Heart left ventricle (tissue), 13 donors: ENCODE data around the gene PAWR.

Source experiments
- POLR2A ChIP-seq, 2 donors: fragments of 450-650 bp; IDR thresholded peaks; one replicate each; pipeline ENCODE4 v1.6.1; 2017; ENCODE audit warnings: antibody characterized with exemption in 2 of 2, mild to moderate bottlenecking in 2 of 2, moderate library complexity in 2 of 2
- TF ChIP-seq, protein P1 (sequence below), 12 donors: fragments of 200-600 bp; sonication (generic) in 4 of 12; IDR thresholded peaks; one replicate each; pipeline versions ENCODE4 v1.5.0 to v1.8.0; 2018 to 2022; ENCODE audit warnings: antibody characterized with exemption in 12 of 12, mild to moderate bottlenecking in 5 of 12
- donor health status: ischemic (EF 13 %, LVEDD 7.1; RV severe dilation, severe dysfunction).
- donor health status: DM: no; HTN: yes; CAD: no.
- donor health status: DM: no; HTN: no; CAD: no.
- donor health status: ischemic (EF 25% LVEDD 6.9; RV normal size, moderate dysfunction).
- donor health status: ischemic (EF 25% LVEDD 5.7; RV mildly dilated, moderate dysfunction).
- donor health status: ischemic (EF 35%, LVEDD 5.7; RV mildly dilated, moderate dysfunction).
- donor health status: nonischemic (EF 11% LVEDD 7.7; RV severe dilation, severe dysfunction).
- donor health status: DM: yes; HTN: yes; CAD: no.
- donor health status: PGD.
- donor health status: ischemic (EF 29% LVEDD 5.4; RV normal size, mild dysfunction).
- donor health status: nonischemic (EF 23%, LVEDD 6.1; RV moderate dilation, normal function).

DNA sequence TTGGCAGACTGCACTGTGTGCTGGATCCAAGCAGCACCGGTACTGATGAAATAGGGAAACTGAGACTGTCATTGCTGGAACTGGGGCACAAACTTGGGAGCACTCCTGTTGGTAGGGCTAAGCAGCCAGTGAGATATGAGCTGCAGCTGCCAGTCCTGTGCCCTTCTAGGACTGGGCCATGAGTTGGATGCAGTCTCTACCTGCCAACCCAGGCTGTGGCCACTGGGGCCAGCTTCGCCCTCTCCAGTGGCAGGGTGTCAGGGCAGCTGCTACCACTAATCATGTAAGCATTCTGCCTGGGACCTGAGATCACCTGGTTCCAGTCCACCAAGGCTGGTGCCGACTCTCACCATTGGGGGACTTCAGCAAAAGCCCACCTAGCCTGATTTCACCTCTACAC, 121.1 kb downstream of the PAWR start:
- TF ChIP-seq, protein P1, sequence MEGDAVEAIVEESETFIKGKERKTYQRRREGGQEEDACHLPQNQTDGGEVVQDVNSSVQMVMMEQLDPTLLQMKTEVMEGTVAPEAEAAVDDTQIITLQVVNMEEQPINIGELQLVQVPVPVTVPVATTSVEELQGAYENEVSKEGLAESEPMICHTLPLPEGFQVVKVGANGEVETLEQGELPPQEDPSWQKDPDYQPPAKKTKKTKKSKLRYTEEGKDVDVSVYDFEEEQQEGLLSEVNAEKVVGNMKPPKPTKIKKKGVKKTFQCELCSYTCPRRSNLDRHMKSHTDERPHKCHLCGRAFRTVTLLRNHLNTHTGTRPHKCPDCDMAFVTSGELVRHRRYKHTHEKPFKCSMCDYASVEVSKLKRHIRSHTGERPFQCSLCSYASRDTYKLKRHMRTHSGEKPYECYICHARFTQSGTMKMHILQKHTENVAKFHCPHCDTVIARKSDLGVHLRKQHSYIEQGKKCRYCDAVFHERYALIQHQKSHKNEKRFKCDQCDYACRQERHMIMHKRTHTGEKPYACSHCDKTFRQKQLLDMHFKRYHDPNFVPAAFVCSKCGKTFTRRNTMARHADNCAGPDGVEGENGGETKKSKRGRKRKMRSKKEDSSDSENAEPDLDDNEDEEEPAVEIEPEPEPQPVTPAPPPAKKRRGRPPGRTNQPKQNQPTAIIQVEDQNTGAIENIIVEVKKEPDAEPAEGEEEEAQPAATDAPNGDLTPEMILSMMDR (IDR thresholded peaks at IDR 0.05) = no peak
- TF ChIP-seq POLR2A (IDR thresholded peaks at IDR 0.05) = no peak
